SU-DHL-6 (cell line): ENCODE measurements around the gene OIP5.
"Not testable (repeated sequence)": the region's sequence is repeated elsewhere in the genome, so short reads cannot be mapped to it uniquely, and the experiment has no call there.

ENCODE experiments used
- H2AFZ ChIP-seq: fragments of 200-600 bp; sonication (generic); 2 replicates; pipeline ENCODE4 v1.6.1; 2014; ENCODE audit warnings: low read depth, mild to moderate bottlenecking, moderate library complexity, mixed read lengths, antibody characterized with exemption, low read length; ENCODE audit not compliant: severe bottlenecking
- H3F3A ChIP-seq: fragments of 200-600 bp; shearing (Covaris generic); 2 replicates; pipeline ENCODE4 v1.6.0; 2016; ENCODE audit warnings: antibody characterized with exemption, mild to moderate bottlenecking; ENCODE audit not compliant: insufficient read depth
- H3K27ac ChIP-seq: fragments of 200-600 bp; sonication (generic); 2 replicates; pipeline ENCODE4 v1.5.1; 2016; ENCODE audit warnings: low read depth, mild to moderate bottlenecking, low read length, moderate library complexity, mixed read lengths
- H3K27me3 ChIP-seq: fragments of 200-600 bp; sonication (generic), shearing (Covaris generic); 2 replicates; pipeline ENCODE4 v1.6.0; 2014; ENCODE audit warnings: mild to moderate bottlenecking, low read length
- H3K36me3 ChIP-seq: fragments of 200-600 bp; sonication (generic); 2 replicates; pipeline ENCODE4 v1.6.1; 2014; ENCODE audit warnings: mild to moderate bottlenecking, low read length, mixed read lengths
- H3K4me2 ChIP-seq: fragments of 300-600, 200-600 bp; shearing (Covaris generic), sonication (generic); 2 replicates; pipeline ENCODE4 v1.6.0; 2014; ENCODE audit warnings: low read length, low read depth, mild to moderate bottlenecking; ENCODE audit not compliant: poor library complexity, severe bottlenecking
- H3K4me3 ChIP-seq: fragments of 200-600 bp; sonication (generic); 2 replicates; pipeline ENCODE4 v1.5.1; 2014; ENCODE audit warnings: antibody characterized with exemption, low read length, mild to moderate bottlenecking, mixed read lengths; ENCODE audit not compliant: insufficient read depth, poor library complexity, severe bottlenecking
- H3K79me2 ChIP-seq: fragments of 200-600 bp; sonication (generic); 2 replicates; pipeline ENCODE4 v1.6.1; 2014; ENCODE audit warnings: mild to moderate bottlenecking, low read length, moderate library complexity; ENCODE audit not compliant: insufficient read depth
- H3K9ac ChIP-seq: fragments of 200-600 bp; sonication (generic); 2 replicates; pipeline ENCODE4 v1.7.0; 2014; ENCODE audit warnings: mild to moderate bottlenecking, low read length
- H3K9me2 ChIP-seq: fragments of 200-600 bp; sonication (generic); replicated peaks from 2 replicates; pipeline ENCODE4 v1.6.1; 2014; ENCODE audit warnings: low read length; ENCODE audit not compliant: insufficient read depth
- H3K9me3 ChIP-seq: fragments of 200-600 bp; sonication (generic); 2 replicates; pipeline ENCODE4 v1.6.1; 2014; ENCODE audit warnings: low read length, mixed read lengths; ENCODE audit not compliant: insufficient read depth
- H4K20me1 ChIP-seq: fragments of 200-600 bp; sonication (generic); 2 replicates; pipeline ENCODE4 v1.6.1; 2014; ENCODE audit warnings: low read depth, mild to moderate bottlenecking, antibody characterized with exemption, low read length, moderate library complexity, mixed read lengths
- CTCF ChIP-seq: fragments of 200-600 bp; sonication (generic); IDR thresholded peaks from one replicate; pipeline ENCODE4 v1.5.1; 2017; ENCODE audit warnings: antibody characterized with exemption, mild to moderate bottlenecking, low read length, moderate library complexity; ENCODE audit not compliant: insufficient read depth, poor library complexity, severe bottlenecking
- EZH2phosphoT487 ChIP-seq: fragments of 200-600 bp; sonication (generic), shearing (Covaris generic); conservative IDR thresholded peaks from 2 replicates; pipeline ENCODE4 v1.6.1; 2018; ENCODE audit warnings: mild to moderate bottlenecking, antibody characterized with exemption, low read length, moderate library complexity, mixed read lengths

The OIP5 gene

DNA sequence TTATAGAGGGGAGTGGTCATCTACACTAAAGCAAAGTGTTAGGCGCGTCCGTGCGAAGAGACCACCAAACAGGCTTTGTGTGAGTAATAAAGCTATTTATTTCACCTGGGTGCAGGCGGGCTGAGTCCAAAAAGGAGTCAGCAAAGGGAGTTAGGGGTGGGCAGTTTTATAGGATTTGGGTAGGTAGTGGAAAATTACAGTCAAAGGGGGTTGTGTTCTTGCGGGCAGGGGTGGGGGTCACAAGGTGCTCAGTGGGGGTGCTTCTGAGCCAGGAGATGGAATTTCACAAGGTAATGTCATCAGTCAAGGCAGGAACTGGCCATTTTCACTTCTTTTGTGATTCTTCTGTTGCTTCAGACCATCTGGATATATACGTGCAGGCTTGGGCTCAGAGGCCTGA, 47.1 kb downstream of the OIP5 start:
- peak overlapping the region; percentile 77 for H3K4me3 ChIP-seq
- peaks cover 15% of the 10 kb centered on the region for H3F3A ChIP-seq
- no peak for TF ChIP-seq CTCF
- TF ChIP-seq EZH2phosphoT487: no peak
- no peaks in the 10 kb centered on the region for H3K9me2 ChIP-seq
- H3K9ac ChIP-seq: peak overlapping the region; percentile 82
- H3K27ac ChIP-seq: peak overlapping the region; percentile 89
- H3K27me3 ChIP-seq: no peaks in the 10 kb centered on the region
- H3K36me3 ChIP-seq: peaks cover 36% of the 10 kb centered on the region
- H3K9me3 ChIP-seq: no peaks in the 10 kb centered on the region
- peak overlapping the region; percentile 95 for H3K4me2 ChIP-seq
- peaks cover 4% of the 10 kb centered on the region; the same call in 1 of the 2 replicates for H4K20me1 ChIP-seq
- H2AFZ ChIP-seq: no peak overlapping the region
- H3K79me2 ChIP-seq: peaks cover 49% of the 10 kb centered on the region

GRCh38 chr15:41284427-41285177, 47.8 kb downstream of the OIP5 start:
- Histone ChIP-seq H4K20me1 (peaks cover 4% of the 10 kb centered on the region; the same call in 1 of the 2 replicates), H3K9me2 (no peaks in the 10 kb centered on the region), H3K9me3 (no peaks in the 10 kb centered on the region), H2AFZ (peak overlapping the region; percentile 23), H3K4me2 (peak overlapping the region; percentile 95), H3K27ac (peak overlapping the region; percentile 89), H3K79me2 (peaks cover 49% of the 10 kb centered on the region), H3K27me3 (no peaks in the 10 kb centered on the region), H3K9ac (peak overlapping the region; percentile 82), H3K4me3 (peak overlapping the region; percentile 77), H3F3A (peaks cover 14% of the 10 kb centered on the region), H3K36me3 (peaks cover 32% of the 10 kb centered on the region)
- TF ChIP-seq EZH2phosphoT487 (no peak), CTCF (no peak)

- Histone ChIP-seq H3K9me3 (no peaks in the 10 kb centered on the region), H3K4me3 (peak overlapping the region; percentile 77), H2AFZ (peak overlapping the region; percentile 88), H3K27me3 (no peaks in the 10 kb centered on the region), H3K36me3 (peaks cover 28% of the 10 kb centered on the region), H3F3A (peaks cover 11% of the 10 kb centered on the region), H4K20me1 (peaks cover 4% of the 10 kb centered on the region; the same call in 1 of the 2 replicates), H3K27ac (peak overlapping the region; percentile 89), H3K4me2 (peak overlapping the region; percentile 95), H3K79me2 (peaks cover 48% of the 10 kb centered on the region), H3K9ac (peak overlapping the region; percentile 82), H3K9me2 (no peaks in the 10 kb centered on the region)
- TF ChIP-seq CTCF (no peak), EZH2phosphoT487 (no peak)
Measured at GRCh38 chr15:41283653-41284426, 48.6 kb downstream of the OIP5 start.

- Histone ChIP-seq H3K27ac (peak overlapping the region; percentile 89), H3K79me2 (peaks cover 41% of the 10 kb centered on the region), H3F3A (peaks cover 11% of the 10 kb centered on the region), H3K36me3 (peaks cover 23% of the 10 kb centered on the region), H2AFZ (peak overlapping the region; percentile 88), H3K4me2 (peak overlapping the region; percentile 67), H3K9ac (peak overlapping the region; percentile 82)
- not testable (repeated sequence) for H3K9me2 ChIP-seq, H3K9me3 ChIP-seq, H3K27me3 ChIP-seq, H4K20me1 ChIP-seq, H3K4me3 ChIP-seq
Measured at GRCh38 chr15:41282980-41283652, 49.3 kb downstream of the OIP5 start.

GRCh38 chr15:41282436-41282835, 50.0 kb downstream of the OIP5 start:
- peak overlapping the region; percentile 89; the same call in 1 of the 2 replicates for H3K27ac ChIP-seq
- H3K4me2 ChIP-seq: not testable (repeated sequence)

More at GRCh38 chr15:41282436-41282835, 50.0 kb downstream of the OIP5 start:
- not testable (repeated sequence) for H2AFZ ChIP-seq, H3K9ac ChIP-seq, H4K20me1 ChIP-seq, H3K9me2 ChIP-seq, H3K4me3 ChIP-seq, H3K27me3 ChIP-seq, H3K9me3 ChIP-seq
- peaks cover 22% of the 10 kb centered on the region for H3K36me3 ChIP-seq
- H3F3A ChIP-seq: peaks cover 11% of the 10 kb centered on the region
- peaks cover 36% of the 10 kb centered on the region for H3K79me2 ChIP-seq
